Kidney epithelial cell (primary cell): ENCODE measurements around the gene PPIF. TPM values are rescaled to one million over a fixed set of nuclear protein-coding genes. Genes with fewer than 3 reads are reported as not detected.

Experiments used
- DNase-seq: peaks from one replicate; pipeline ENCODE4 v3.0.0-alpha.2; 2010; ENCODE audit warnings: low read depth
- H3K27me3 ChIP-seq: 2 replicates; pipeline ENCODE4 v1.6.0; 2011; ENCODE audit warnings: low read length; ENCODE audit not compliant: control insufficient read depth, insufficient read depth
- H3K36me3 ChIP-seq: 2 replicates; pipeline ENCODE4 v1.5.1; 2011; ENCODE audit warnings: low read length; ENCODE audit not compliant: control insufficient read depth, insufficient read depth
- H3K4me3 ChIP-seq: 2 replicates; pipeline ENCODE4 v1.5.1; 2011; ENCODE audit warnings: low read depth, mild to moderate bottlenecking, control low read depth, low read length
- CTCF ChIP-seq: IDR thresholded peaks from 2 replicates; pipeline ENCODE4 v1.5.1; 2011; ENCODE audit warnings: mild to moderate bottlenecking, moderate library complexity, low read length, control low read depth, inconsistent platforms; ENCODE audit not compliant: insufficient read depth, poor library complexity, severe bottlenecking
- total RNA-seq: library from RNA; depleted of rRNA; stranded (reverse); fragments of >200 nt; gene quantifications from 2 replicates; pipeline ENCODE4 v1.2.3, GENCODE V29; 2015

PPIF gene
- total RNA-seq, 1 donor from 2014 or later: 71.7 TPM

- TF ChIP-seq CTCF: no peak
- DNase-seq: no peak
- Histone ChIP-seq H3K27me3 (no peaks in the 10 kb centered on the region), H3K4me3 (no peak overlapping the region), H3K36me3 (no peaks in the 10 kb centered on the region)
Measured at GRCh38 chr10:79391231-79392019, 44.2 kb downstream of the PPIF start.

- H3K36me3 ChIP-seq: no peaks in the 10 kb centered on the region
- no peaks in the 10 kb centered on the region for H3K27me3 ChIP-seq
- no peak for DNase-seq
- no peak overlapping the region for H3K4me3 ChIP-seq
- no peak for TF ChIP-seq CTCF
Measured at GRCh38 chr10:79392020-79392398, 44.7 kb downstream of the PPIF start.

- Histone ChIP-seq H3K27me3 (no peaks in the 10 kb centered on the region), H3K36me3 (no peaks in the 10 kb centered on the region), H3K4me3 (no peak overlapping the region)
- DNase-seq: no peak
- no peak for TF ChIP-seq CTCF
Measured at GRCh38 chr10:79392506-79393176, 45.4 kb downstream of the PPIF start.

DNA sequence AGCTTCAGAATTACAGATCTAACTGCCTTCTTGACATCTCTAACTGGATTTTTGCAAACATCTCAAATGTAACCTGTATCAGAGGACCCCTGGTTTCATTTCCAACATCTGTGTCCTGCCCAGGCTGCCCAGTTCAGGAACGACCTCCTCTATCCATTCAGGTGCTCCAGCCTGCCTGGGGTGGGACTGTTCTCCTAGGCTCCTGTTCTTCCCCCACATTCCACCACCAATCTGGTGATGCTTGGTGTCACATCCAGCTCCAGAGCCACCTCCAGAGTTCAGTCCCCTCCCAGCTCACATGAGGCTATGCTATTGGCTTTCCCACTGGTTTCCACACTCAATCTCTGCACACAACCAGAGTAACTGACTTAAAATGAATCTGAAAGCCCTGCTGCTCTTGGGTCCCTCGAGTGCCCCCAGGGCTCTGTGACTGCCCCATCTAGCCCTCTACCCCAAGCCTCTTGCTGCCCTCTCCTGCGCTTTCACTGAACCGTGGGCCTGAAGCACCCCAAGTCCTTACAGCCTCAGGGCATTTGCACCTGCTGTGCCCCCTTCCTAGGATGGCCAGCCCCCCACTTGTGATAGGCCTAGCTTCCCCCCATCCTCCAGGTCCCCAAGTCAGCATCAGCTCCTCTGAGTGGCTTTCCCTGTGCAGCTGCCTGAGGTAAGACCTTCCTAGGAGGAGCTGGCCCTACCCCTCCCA is 46.1 kb downstream of the PPIF start:
- TF ChIP-seq CTCF: no peak
- H3K36me3 ChIP-seq: no peaks in the 10 kb centered on the region
- no peaks in the 10 kb centered on the region for H3K27me3 ChIP-seq
- H3K4me3 ChIP-seq: no peak overlapping the region
- DNase-seq: no peak

- no peak overlapping the region for H3K4me3 ChIP-seq
- H3K36me3 ChIP-seq: no peaks in the 10 kb centered on the region
- no peak for DNase-seq
- no peaks in the 10 kb centered on the region for H3K27me3 ChIP-seq
- no peak for TF ChIP-seq CTCF
Measured at GRCh38 chr10:79393924-79394610, 46.8 kb downstream of the PPIF start.
